SJSA1 (cell line): Measurements from ENCODE around the gene FOXQ1. TPM values are rescaled to one million over a fixed set of nuclear protein-coding genes. Genes with fewer than 3 reads are reported as not detected.
A peak's percentile ranks its signal among the peaks of the same experiment; 100 is the strongest.
"Not testable (repeated sequence)": the region's sequence is repeated elsewhere in the genome, so short reads cannot be mapped to it uniquely, and the experiment has no call there.

Experiments used
- DNase-seq, 2 experiments: peaks; one replicate each; pipeline ENCODE4 v3.0.0-alpha.2; 2015 to 2020; ENCODE audit warnings: low spot score in 2 of 2, low read depth in 1 of 2
- H3K27ac ChIP-seq: fragments of 250-450 bp; sonication (Bioruptor Pico); 2 replicates; pipeline ENCODE4 v1.5.1; 2020; ENCODE audit warnings: mild to moderate bottlenecking, moderate library complexity
- H3K27me3 ChIP-seq: fragments of 250-450 bp; sonication (Bioruptor Pico); replicated peaks from 2 replicates; pipeline ENCODE4 v1.5.1; 2020; ENCODE audit warnings: mild to moderate bottlenecking, moderate library complexity
- H3K36me3 ChIP-seq: fragments of 250-450 bp; sonication (Bioruptor Pico); 2 replicates; pipeline ENCODE4 v1.5.1; 2020; ENCODE audit warnings: mild to moderate bottlenecking
- H3K4me1 ChIP-seq: fragments of 250-450 bp; sonication (Bioruptor Pico); replicated peaks from 2 replicates; pipeline ENCODE4 v1.6.1; 2021; ENCODE audit warnings: mild to moderate bottlenecking
- H3K4me3 ChIP-seq: fragments of 250-450 bp; sonication (Bioruptor Pico); 2 replicates; pipeline ENCODE4 v1.5.1; 2020; ENCODE audit warnings: mild to moderate bottlenecking
- H3K9me3 ChIP-seq: fragments of 250-450 bp; sonication (Bioruptor Pico); replicated peaks from 2 replicates; pipeline ENCODE4 v1.5.1; 2020; ENCODE audit warnings: mild to moderate bottlenecking
- total RNA-seq: library from RNA; depleted of rRNA; stranded (reverse); fragments of >200 nt; shearing (Covaris generic); gene quantifications from 2 replicates; pipeline ENCODE4 v1.2.3, GENCODE V29; 2014

The FOXQ1 gene
- total RNA-seq, 1 experiment from 2014 or later: 0.66 TPM

- Histone ChIP-seq H3K36me3 (no peaks in the 10 kb centered on the region), H3K4me1 (peaks cover 31% of the 10 kb centered on the region), H3K4me3 (no peak overlapping the region), H3K27me3 (no peaks in the 10 kb centered on the region), H3K9me3 (0 out of 2 replicates have a peak, but pooled peaks cover 3% of the 10 kb centered on the region), H3K27ac (no peak overlapping the region)
- DNase-seq: no peak
Measured at GRCh38 chr6:1318036-1318435, 6.1 kb downstream of the FOXQ1 start.

- H3K9me3 ChIP-seq, H3K27me3 ChIP-seq: not testable (repeated sequence)
Measured at GRCh38 chr6:1318584-1318983, 6.7 kb downstream of the FOXQ1 start.

GRCh38 chr6:1321738-1322137 lies 9.8 kb downstream of the FOXQ1 start:
- DNase-seq: no peak
- H3K4me1 ChIP-seq: peaks cover 53% of the 10 kb centered on the region
- no peaks in the 10 kb centered on the region for H3K27me3 ChIP-seq
- 0 out of 2 replicates have a peak, but pooled peaks cover 3% of the 10 kb centered on the region for H3K9me3 ChIP-seq
- no peak overlapping the region for H3K4me3 ChIP-seq
- H3K36me3 ChIP-seq: no peaks in the 10 kb centered on the region
- peak overlapping the region; percentile 69 for H3K27ac ChIP-seq

More at GRCh38 chr6:1318584-1318983, 6.7 kb downstream of the FOXQ1 start:
- H3K27ac ChIP-seq, H3K36me3 ChIP-seq, DNase-seq, H3K4me3 ChIP-seq: not testable (repeated sequence)
- H3K4me1 ChIP-seq: peaks cover 33% of the 10 kb centered on the region

DNA sequence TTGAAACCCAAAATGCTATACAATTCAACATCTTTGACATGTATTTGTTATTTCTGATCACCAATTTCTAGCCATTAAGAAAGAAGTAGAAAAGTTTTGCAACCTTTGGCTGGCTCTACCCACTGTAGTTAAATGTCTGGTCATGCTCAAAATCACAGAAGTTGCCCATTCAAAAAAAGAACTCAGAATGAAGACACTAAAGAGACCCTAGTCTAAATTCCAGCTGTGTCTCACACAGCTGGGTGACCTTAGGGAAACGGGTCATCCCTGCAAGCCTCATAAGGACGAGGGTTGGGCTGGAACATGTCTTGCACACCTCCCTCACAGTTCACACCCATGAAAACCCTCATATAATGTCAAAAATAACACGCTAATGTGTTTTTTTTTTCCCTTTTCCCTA lies 10.3 kb downstream of the FOXQ1 start:
- Histone ChIP-seq H3K27ac (peak overlapping the region; percentile 69), H3K4me3 (no peak overlapping the region)

GRCh38 chr6:1322696-1323219 lies 10.9 kb downstream of the FOXQ1 start:
- peak in 1 of 2 experiments; percentile 73 for DNase-seq
- Histone ChIP-seq H3K27ac (peak overlapping the region; percentile 69), H3K27me3 (no peaks in the 10 kb centered on the region)

More for the DNA sequence above, 10.3 kb downstream of the FOXQ1 start:
- no peak for DNase-seq
- H3K36me3 ChIP-seq: no peaks in the 10 kb centered on the region
- no peaks in the 10 kb centered on the region for H3K27me3 ChIP-seq
- H3K9me3 ChIP-seq: 0 out of 2 replicates have a peak, but pooled peaks cover 3% of the 10 kb centered on the region
- H3K4me1 ChIP-seq: peaks cover 57% of the 10 kb centered on the region

DNA sequence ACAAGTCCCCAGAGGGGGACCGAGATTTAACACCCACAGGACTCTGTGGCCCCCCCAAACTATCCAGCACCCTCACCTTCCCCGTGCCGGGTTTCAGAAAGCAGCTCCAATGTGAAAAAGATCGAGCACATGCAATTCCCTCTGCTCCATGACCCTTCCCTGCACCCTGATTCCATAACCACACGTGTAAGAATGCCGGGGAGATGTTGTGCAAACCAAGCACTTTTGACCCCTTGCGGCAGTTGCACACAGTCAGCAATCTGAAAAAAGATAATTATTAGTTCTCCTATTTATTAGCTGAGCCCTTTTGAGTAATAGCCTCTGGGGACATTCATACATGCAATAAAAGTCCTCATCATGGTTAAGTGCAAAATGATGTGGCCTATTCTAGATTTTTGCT lies 13.0 kb downstream of the FOXQ1 start:
- peaks cover 65% of the 10 kb centered on the region for H3K4me1 ChIP-seq
- no peak overlapping the region for H3K4me3 ChIP-seq
- H3K27ac ChIP-seq: peak overlapping the region; percentile 85
- no peaks in the 10 kb centered on the region for H3K27me3 ChIP-seq
- H3K36me3 ChIP-seq: peaks cover 6% of the 10 kb centered on the region
- no peaks in the 10 kb centered on the region for H3K9me3 ChIP-seq
- DNase-seq: no peak

More at GRCh38 chr6:1322696-1323219, 10.9 kb downstream of the FOXQ1 start:
- Histone ChIP-seq H3K9me3 (0 out of 2 replicates have a peak, but pooled peaks cover 3% of the 10 kb centered on the region), H3K4me3 (no peak overlapping the region), H3K4me1 (peaks cover 63% of the 10 kb centered on the region), H3K36me3 (no peaks in the 10 kb centered on the region)

GRCh38 chr6:1325461-1326309 lies 13.8 kb downstream of the FOXQ1 start:
- H3K4me1 ChIP-seq: peaks cover 65% of the 10 kb centered on the region
- H3K9me3 ChIP-seq: no peaks in the 10 kb centered on the region
- peak overlapping the region; percentile 85 for H3K27ac ChIP-seq
- H3K4me3 ChIP-seq: no peak overlapping the region
- DNase-seq: peak; percentile 92 to 96
- peaks cover 6% of the 10 kb centered on the region for H3K36me3 ChIP-seq
- H3K27me3 ChIP-seq: no peaks in the 10 kb centered on the region

- Histone ChIP-seq H3K27ac (peak overlapping the region; percentile 85), H3K27me3 (no peaks in the 10 kb centered on the region), H3K4me3 (no peak overlapping the region), H3K9me3 (no peaks in the 10 kb centered on the region), H3K36me3 (peaks cover 6% of the 10 kb centered on the region), H3K4me1 (peaks cover 61% of the 10 kb centered on the region)
- DNase-seq: peak in 1 of 2 experiments; percentile 45
Measured at GRCh38 chr6:1326535-1327121, 14.7 kb downstream of the FOXQ1 start.

DNA sequence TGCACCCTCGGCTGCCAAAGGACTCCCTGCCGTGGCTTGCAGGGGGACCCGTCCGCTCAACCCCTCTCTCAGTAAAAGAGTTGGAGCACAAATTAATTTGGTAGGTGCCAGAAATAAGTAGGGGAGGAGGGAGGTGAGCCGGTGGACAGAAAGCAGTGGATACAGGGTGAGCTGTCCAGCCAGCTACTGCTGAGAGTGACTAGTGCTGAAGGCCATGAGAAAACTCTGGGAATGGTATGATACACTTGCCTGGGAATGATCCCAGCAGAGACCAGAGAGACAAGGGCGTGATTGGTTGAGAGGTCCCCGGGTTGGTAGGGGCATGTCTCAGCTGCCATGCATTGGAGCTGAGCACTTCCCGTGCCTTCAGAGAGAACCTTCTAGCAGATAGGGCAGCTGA lies 15.7 kb downstream of the FOXQ1 start:
- Histone ChIP-seq H3K4me1 (peaks cover 51% of the 10 kb centered on the region), H3K4me3 (no peak overlapping the region), H3K36me3 (peaks cover 6% of the 10 kb centered on the region), H3K27me3 (no peaks in the 10 kb centered on the region), H3K27ac (no peak overlapping the region), H3K9me3 (no peaks in the 10 kb centered on the region)
- DNase-seq: no peak

- Histone ChIP-seq H3K4me1 (peaks cover 45% of the 10 kb centered on the region), H3K36me3 (peaks cover 6% of the 10 kb centered on the region), H3K27ac (no peak overlapping the region), H3K4me3 (no peak overlapping the region), H3K9me3 (no peaks in the 10 kb centered on the region), H3K27me3 (no peaks in the 10 kb centered on the region)
- DNase-seq: no peak
Measured at GRCh38 chr6:1328129-1328800, 16.4 kb downstream of the FOXQ1 start.

DNA sequence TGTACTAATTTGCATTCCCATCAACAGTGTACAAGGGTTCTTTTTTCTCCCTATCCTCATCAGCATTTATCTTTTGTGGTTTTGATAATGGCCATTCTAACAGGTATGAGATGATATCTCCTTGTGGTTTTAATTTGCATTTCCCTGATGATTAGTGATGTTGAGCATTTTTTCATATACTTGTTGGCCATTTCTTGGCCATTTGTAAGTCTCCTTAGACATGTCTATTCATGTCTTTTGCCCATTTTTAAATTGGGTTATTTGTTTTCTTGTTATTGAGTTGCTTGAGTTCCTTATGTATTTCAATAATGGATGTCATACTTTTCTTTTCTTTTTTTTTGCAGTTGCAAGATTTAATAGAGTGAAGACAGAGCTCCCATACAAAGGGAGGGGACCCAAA lies 17.8 kb downstream of the FOXQ1 start:
- H3K9me3 ChIP-seq: no peaks in the 10 kb centered on the region
- DNase-seq: no peak

DNA sequence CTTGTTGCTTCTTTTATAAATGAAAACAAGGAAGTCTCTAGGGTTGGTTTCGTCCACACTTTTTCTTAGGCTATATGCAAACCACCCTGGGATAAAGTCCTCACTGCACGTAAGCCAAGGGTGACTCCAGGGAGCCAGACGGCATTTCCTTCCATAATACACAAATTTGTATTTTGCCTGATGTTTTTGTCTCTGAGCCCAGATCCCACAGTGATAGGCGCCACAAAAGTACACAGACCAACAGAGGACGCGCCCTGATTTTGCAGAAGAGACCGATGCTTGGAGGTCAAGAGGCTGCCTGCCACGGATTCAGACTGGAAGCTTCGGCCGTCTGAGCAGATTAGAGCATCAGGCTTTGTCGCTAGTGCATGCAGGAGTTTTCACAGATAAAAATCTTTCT lies 22.8 kb downstream of the FOXQ1 start:
- Histone ChIP-seq H3K27me3 (no peaks in the 10 kb centered on the region), H3K9me3 (no peaks in the 10 kb centered on the region), H3K4me1 (peaks cover 32% of the 10 kb centered on the region), H3K4me3 (no peak overlapping the region), H3K36me3 (peaks cover 2% of the 10 kb centered on the region), H3K27ac (peak overlapping the region; percentile 40)
- DNase-seq: no peak

More for the DNA sequence above, 17.8 kb downstream of the FOXQ1 start:
- H3K4me1 ChIP-seq: peaks cover 41% of the 10 kb centered on the region
- H3K4me3 ChIP-seq: no peak overlapping the region
- peaks cover 6% of the 10 kb centered on the region for H3K36me3 ChIP-seq
- H3K27ac ChIP-seq: no peak overlapping the region
- H3K27me3 ChIP-seq: no peaks in the 10 kb centered on the region

DNA sequence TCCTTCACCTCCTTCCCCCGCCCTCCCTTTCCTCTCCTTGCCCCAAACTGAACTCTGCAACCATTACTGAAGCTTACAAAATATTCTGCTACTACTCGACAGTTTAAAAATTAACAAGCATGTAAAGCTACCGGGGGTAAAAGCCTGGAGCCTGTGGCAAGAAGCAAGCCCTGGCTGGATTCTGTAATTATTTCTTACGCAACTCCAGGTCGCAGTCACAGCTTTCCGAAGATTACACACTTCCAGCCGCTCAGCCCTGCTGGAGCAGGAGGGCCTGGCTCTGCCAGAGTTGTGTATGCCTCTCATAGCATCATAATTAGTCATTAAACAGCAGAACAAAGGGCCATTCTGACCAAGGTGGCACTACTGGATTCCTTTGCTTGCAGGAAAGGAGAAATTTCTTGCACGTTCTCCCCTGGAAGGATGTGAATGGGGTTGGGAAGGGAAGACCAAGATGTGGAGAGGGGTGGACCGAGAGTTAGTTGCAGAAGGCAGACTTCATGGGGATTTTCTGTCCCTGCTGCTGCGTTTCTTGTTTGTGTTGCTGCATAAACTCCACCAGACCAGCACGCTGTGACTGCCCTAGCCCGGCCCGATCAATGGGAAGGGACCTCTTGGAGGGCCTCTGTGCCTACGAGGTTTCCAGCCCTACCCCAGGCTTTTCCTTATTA lies 23.6 kb downstream of the FOXQ1 start:
- peak; percentile 86 to 88 for DNase-seq
- H3K27me3 ChIP-seq: no peaks in the 10 kb centered on the region
- no peaks in the 10 kb centered on the region for H3K9me3 ChIP-seq
- peaks cover 32% of the 10 kb centered on the region for H3K4me1 ChIP-seq
- no peak overlapping the region for H3K4me3 ChIP-seq
- no peaks in the 10 kb centered on the region for H3K36me3 ChIP-seq
- H3K27ac ChIP-seq: peak overlapping the region; percentile 40
